Esophagus muscularis mucosa (tissue), 4 donors: ENCODE data around the gene SPON1.

Experiments used
- CTCF ChIP-seq, 3 experiments: fragments of 200-600 bp in 2 of 3; fragments of 450-650 bp in 1 of 3; sonication (generic) in 2 of 3; IDR thresholded peaks; one replicate each; pipeline ENCODE4 v1.5.1; 2017 to 2019; ENCODE audit warnings: antibody characterized with exemption in 3 of 3, mild to moderate bottlenecking in 2 of 3, moderate library complexity in 1 of 3
- EP300 ChIP-seq: sonication (generic); formaldehyde crosslinking; IDR thresholded peaks from one replicate; pipeline ENCODE4 v1.6.1; 2017; ENCODE audit warnings: antibody characterized with exemption
- POLR2A ChIP-seq: fragments of 450-650 bp; IDR thresholded peaks from one replicate; pipeline ENCODE4 v1.6.1; 2017; ENCODE audit warnings: antibody characterized with exemption, moderate library complexity, mild to moderate bottlenecking, low read depth
- POLR2AphosphoS5 ChIP-seq, 2 donors: sonication (generic); formaldehyde crosslinking; IDR thresholded peaks; one replicate each; pipeline ENCODE4 v1.6.1; 2017; ENCODE audit warnings: antibody characterized with exemption in 2 of 2

GRCh38 chr11:14127679-14128078, 165.2 kb downstream of the SPON1 start:
- no peak for TF ChIP-seq CTCF (IDR thresholded peaks at IDR 0.05)
- TF ChIP-seq POLR2A: no peak
- no peak for TF ChIP-seq POLR2AphosphoS5 (IDR thresholded peaks at IDR 0.05)
- TF ChIP-seq EP300: no peak
